Fibroblast of villous mesenchyme (primary cell): ENCODE measurements around the gene ABCC4. TPM values are rescaled to one million over a fixed set of nuclear protein-coding genes. Genes with fewer than 3 reads are reported as not detected.
"Not testable (repeated sequence)": the region's sequence is repeated elsewhere in the genome, so short reads cannot be mapped to it uniquely, and the experiment has no call there.

Experiments
- DNase-seq: peaks from one replicate; pipeline ENCODE4 v3.0.0-alpha.2; 2010; ENCODE audit warnings: low read depth
- H3K4me3 ChIP-seq: 2 replicates; pipeline ENCODE4 v1.5.1; 2011; ENCODE audit warnings: low read depth, mild to moderate bottlenecking, low read length
- CTCF ChIP-seq: IDR thresholded peaks from 2 replicates; pipeline ENCODE4 v1.5.1; 2012; ENCODE audit warnings: low read depth, mild to moderate bottlenecking, low read length; ENCODE audit not compliant: insufficient read depth
- total RNA-seq: library from RNA; depleted of rRNA; stranded (reverse); fragments of >200 nt; gene quantifications from 2 replicates; pipeline ENCODE4 v1.2.3, GENCODE V29; 2012

ABCC4 gene
- total RNA-seq, 1 donor: 56.6 TPM

GRCh38 chr13:95192998-95193397 is 108.3 kb downstream of the ABCC4 start:
- no peak for TF ChIP-seq CTCF
- DNase-seq: no peak
- no peak overlapping the region for H3K4me3 ChIP-seq

GRCh38 chr13:95192564-95192945 is 108.7 kb downstream of the ABCC4 start:
- H3K4me3 ChIP-seq, DNase-seq: not testable (repeated sequence)

DNA sequence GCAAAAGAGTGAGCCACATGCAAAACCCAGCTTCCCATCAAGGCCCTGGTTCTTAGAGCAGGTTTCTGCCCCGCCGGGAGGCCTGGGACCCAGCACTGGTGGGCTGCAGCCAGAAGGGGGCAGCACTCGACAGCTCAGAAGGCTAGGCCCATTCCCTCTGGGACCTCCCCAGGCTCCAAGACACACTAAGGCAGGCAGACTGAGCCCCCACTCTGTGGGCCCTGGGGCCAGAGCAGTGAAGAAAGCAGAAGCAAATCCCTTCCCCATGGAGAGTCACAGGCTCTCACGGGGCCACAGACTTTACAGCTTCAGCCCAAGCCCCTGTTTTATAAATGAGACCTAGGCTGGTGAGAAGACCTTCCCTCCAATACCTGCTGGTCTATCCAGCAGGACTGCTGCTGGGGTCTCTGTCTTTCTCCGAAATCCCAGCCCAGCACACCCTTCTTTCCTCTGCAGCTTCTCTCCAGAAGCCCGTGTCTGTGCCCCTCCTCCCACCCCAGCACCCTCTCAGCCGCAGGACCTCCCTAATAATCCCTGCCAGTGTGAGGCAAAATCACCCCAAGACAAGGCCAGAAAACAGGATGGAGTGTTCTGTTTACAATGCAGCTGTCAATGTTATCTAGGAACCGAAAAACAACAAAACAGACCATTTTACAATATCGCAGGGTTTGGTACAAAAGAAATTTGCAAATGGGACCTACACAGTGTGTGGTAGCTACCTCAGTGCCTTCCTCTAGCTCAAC is 109.3 kb downstream of the ABCC4 start:
- TF ChIP-seq CTCF: peak; percentile 98
- no peak overlapping the region for H3K4me3 ChIP-seq
- DNase-seq: peak; percentile 86

DNA sequence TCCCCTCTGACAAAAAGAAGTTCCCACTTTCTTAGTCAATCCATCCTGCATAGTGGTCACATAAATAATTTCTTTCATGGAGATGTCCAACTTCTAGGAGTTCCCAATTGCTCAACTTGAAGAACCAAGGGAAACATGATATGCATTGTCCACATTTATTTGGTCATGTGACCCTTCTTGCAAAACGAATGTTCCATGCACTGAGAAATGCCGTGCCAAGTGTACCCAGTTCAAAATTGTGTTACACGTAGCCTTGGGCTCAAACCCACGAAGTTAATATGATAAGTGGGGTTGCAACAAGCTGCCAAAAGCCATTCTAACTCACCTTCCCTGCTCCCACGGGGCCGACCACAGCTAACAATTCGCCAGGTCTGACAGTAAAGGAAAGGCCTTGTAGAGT is 113.1 kb downstream of the ABCC4 start:
- H3K4me3 ChIP-seq: no peak overlapping the region
- DNase-seq: no peak
- no peak for TF ChIP-seq CTCF

DNA sequence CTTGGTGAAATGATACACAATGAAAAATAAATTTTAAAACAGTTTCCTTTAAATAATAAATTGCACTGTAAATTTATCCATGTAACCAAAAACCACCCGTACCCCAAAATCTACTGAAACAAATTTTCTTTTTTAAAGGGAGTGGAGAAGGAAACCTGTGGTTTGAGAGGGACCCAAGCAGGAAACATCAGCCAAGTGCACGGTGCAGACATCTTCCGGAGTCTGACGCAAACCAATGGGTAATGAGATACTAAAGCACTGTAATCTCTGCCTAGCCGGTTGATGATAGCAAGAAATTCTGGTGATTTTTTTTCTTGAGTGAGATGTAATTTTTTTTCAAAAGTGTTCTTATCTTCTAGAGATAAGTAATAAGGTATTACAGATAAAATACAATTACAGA is 115.4 kb downstream of the ABCC4 start:
- no peak for TF ChIP-seq CTCF
- no peak overlapping the region for H3K4me3 ChIP-seq
- DNase-seq: no peak

DNA sequence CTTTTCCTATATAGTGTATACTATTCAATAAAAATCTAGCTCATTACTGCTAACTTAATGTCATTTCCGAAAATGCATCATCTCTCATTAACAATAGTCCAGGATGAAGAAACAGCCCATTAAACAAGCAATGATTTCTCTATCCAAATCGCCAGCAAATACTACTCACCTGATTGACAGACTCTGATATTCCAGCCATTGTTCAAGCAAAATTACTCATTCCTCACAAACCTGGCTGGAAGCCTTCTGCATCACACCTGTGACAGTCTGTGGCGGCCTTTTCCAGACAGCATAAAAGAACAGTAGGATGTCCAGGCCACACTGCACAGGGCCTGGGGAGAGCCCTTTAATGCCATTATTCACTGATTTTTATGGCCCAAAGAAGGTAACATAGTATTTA is 115.9 kb downstream of the ABCC4 start:
- no peak for TF ChIP-seq CTCF
- no peak for DNase-seq
- no peak overlapping the region for H3K4me3 ChIP-seq

- no peak overlapping the region for H3K4me3 ChIP-seq
- DNase-seq: no peak
- TF ChIP-seq CTCF: no peak
These were observed 116.9 kb downstream of the ABCC4 start for GRCh38 chr13:95184317-95184716.
